Esophagus muscularis mucosa (tissue), 4 donors: ENCODE data around the gene OR10A4.

ENCODE experiments used
- CTCF ChIP-seq, 3 experiments: fragments of 200-600 bp in 2 of 3; fragments of 450-650 bp in 1 of 3; sonication (generic) in 2 of 3; IDR thresholded peaks; one replicate each; pipeline ENCODE4 v1.5.1; 2017 to 2019; ENCODE audit warnings: antibody characterized with exemption in 3 of 3, mild to moderate bottlenecking in 2 of 3, moderate library complexity in 1 of 3
- EP300 ChIP-seq: sonication (generic); formaldehyde crosslinking; IDR thresholded peaks from one replicate; pipeline ENCODE4 v1.6.1; 2017; ENCODE audit warnings: antibody characterized with exemption
- POLR2A ChIP-seq: fragments of 450-650 bp; IDR thresholded peaks from one replicate; pipeline ENCODE4 v1.6.1; 2017; ENCODE audit warnings: antibody characterized with exemption, moderate library complexity, mild to moderate bottlenecking, low read depth
- POLR2AphosphoS5 ChIP-seq, 2 donors: sonication (generic); formaldehyde crosslinking; IDR thresholded peaks; one replicate each; pipeline ENCODE4 v1.6.1; 2017; ENCODE audit warnings: antibody characterized with exemption in 2 of 2

GRCh38 chr11:6892400-6892799 lies 16.0 kb downstream of the OR10A4 start, which contains the start of gene OR2D2:
- TF ChIP-seq EP300 (no peak), CTCF (IDR thresholded peaks at IDR 0.05) (no peak), POLR2A (no peak), POLR2AphosphoS5 (IDR thresholded peaks at IDR 0.05) (no peak)
